CD1c-positive myeloid dendritic cell (primary cell): Measurements from ENCODE around the gene USP17L27.
"Not testable (repeated sequence)": the region's sequence is repeated elsewhere in the genome, so short reads cannot be mapped to it uniquely, and the experiment has no call there.

ENCODE experiments used
- DNase-seq: peaks from one replicate; pipeline ENCODE4 v3.0.0-alpha.2; 2016; ENCODE audit errors: extremely low spot score

The USP17L27 gene, protein sequence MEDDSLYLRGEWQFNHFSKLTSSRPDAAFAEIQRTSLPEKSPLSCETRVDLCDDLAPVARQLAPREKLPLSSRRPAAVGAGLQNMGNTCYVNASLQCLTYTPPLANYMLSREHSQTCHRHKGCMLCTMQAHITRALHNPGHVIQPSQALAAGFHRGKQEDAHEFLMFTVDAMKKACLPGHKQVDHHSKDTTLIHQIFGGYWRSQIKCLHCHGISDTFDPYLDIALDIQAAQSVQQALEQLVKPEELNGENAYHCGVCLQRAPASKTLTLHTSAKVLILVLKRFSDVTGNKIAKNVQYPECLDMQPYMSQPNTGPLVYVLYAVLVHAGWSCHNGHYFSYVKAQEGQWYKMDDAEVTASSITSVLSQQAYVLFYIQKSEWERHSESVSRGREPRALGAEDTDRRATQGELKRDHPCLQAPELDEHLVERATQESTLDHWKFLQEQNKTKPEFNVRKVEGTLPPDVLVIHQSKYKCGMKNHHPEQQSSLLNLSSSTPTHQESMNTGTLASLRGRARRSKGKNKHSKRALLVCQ

DNA sequence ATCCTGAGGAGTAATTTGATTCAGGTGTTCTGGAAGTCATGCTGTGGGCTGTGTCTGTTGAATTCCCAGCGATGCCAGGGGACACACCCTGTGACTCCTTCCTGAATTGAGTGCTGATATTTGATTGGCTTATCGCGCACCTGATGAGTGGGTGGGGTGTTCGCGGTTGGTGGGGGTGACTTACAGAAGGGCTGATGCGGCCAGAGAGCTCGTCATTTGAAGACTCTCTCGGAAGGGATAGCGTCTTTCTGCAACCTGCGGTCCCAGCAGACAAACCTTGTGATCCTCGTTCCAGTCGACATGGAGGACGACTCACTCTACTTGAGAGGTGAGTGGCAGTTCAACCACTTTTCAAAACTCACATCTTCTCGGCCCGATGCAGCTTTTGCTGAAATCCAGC is at the start of gene USP17L27:
Gene USP17L27 (plus strand): TSS at position 301 of the 400 bp plus-strand sequence. CDS start 0 bp downstream, at position 301.
- DNase-seq: not testable (repeated sequence)

DNA sequence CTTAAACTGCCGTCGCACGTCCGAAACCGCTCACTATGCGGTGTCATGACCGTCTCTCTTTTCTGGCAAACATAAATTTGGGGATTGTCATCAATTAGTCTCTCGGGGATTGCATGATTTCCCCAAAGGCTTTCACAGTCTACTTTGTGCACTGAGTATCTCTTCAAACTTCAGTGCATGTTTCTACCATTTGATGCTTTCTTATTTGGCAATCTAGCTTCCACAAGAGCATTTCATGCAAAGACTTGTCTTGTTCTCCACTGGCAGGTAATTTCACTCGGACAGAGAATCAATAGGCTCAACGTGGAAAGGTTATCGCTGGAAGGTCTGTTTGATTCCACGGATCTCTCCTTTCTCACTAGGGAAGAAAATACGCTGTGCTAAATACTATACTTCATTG is 19.8 kb upstream of the USP17L27 start:
- DNase-seq: not testable (repeated sequence)

DNA sequence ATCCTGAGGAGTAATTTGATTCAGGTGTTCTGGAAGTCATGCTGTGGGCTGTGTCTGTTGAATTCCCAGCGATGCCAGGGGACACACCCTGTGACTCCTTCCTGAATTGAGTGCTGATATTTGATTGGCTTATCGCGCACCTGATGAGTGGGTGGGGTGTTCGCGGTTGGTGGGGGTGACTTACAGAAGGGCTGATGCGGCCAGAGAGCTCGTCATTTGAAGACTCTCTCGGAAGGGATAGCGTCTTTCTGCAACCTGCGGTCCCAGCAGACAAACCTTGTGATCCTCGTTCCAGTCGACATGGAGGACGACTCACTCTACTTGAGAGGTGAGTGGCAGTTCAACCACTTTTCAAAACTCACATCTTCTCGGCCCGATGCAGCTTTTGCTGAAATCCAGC is 19.1 kb upstream of the USP17L27 start, which contains the start of gene USP17L24:
Gene USP17L24 (plus strand): TSS at position 301 of the 400 bp plus-strand sequence. CDS start 0 bp downstream, at position 301.
- DNase-seq: not testable (repeated sequence)

DNA sequence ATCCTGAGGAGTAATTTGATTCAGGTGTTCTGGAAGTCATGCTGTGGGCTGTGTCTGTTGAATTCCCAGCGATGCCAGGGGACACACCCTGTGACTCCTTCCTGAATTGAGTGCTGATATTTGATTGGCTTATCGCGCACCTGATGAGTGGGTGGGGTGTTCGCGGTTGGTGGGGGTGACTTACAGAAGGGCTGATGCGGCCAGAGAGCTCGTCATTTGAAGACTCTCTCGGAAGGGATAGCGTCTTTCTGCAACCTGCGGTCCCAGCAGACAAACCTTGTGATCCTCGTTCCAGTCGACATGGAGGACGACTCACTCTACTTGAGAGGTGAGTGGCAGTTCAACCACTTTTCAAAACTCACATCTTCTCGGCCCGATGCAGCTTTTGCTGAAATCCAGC is 14.3 kb upstream of the USP17L27 start, which contains the start of gene USP17L25:
Gene USP17L25 (plus strand): TSS at position 301 of the 400 bp plus-strand sequence. CDS start 0 bp downstream, at position 301.
- not testable (repeated sequence) for DNase-seq

DNA sequence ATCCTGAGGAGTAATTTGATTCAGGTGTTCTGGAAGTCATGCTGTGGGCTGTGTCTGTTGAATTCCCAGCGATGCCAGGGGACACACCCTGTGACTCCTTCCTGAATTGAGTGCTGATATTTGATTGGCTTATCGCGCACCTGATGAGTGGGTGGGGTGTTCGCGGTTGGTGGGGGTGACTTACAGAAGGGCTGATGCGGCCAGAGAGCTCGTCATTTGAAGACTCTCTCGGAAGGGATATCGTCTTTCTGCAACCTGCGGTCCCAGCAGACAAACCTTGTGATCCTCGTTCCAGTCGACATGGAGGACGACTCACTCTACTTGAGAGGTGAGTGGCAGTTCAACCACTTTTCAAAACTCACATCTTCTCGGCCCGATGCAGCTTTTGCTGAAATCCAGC is 9.6 kb upstream of the USP17L27 start, which contains the start of gene USP17L26:
Gene USP17L26 (plus strand): TSS at position 301 of the 400 bp plus-strand sequence. CDS start 0 bp downstream, at position 301.
- not testable (repeated sequence) for DNase-seq

DNA sequence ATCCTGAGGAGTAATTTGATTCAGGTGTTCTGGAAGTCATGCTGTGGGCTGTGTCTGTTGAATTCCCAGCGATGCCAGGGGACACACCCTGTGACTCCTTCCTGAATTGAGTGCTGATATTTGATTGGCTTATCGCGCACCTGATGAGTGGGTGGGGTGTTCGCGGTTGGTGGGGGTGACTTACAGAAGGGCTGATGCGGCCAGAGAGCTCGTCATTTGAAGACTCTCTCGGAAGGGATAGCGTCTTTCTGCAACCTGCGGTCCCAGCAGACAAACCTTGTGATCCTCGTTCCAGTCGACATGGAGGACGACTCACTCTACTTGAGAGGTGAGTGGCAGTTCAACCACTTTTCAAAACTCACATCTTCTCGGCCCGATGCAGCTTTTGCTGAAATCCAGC is 4.8 kb upstream of the USP17L27 start, which contains the start of gene USP17L5:
Gene USP17L5 (plus strand): TSS at position 301 of the 400 bp plus-strand sequence. CDS start 0 bp downstream, at position 301.
- not testable (repeated sequence) for DNase-seq

DNA sequence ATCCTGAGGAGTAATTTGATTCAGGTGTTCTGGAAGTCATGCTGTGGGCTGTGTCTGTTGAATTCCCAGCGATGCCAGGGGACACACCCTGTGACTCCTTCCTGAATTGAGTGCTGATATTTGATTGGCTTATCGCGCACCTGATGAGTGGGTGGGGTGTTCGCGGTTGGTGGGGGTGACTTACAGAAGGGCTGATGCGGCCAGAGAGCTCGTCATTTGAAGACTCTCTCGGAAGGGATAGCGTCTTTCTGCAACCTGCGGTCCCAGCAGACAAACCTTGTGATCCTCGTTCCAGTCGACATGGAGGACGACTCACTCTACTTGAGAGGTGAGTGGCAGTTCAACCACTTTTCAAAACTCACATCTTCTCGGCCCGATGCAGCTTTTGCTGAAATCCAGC is 4.6 kb downstream of the USP17L27 start, which contains the start of gene USP17L28:
Gene USP17L28 (plus strand): TSS at position 301 of the 400 bp plus-strand sequence. CDS start 0 bp downstream, at position 301.
- not testable (repeated sequence) for DNase-seq

DNA sequence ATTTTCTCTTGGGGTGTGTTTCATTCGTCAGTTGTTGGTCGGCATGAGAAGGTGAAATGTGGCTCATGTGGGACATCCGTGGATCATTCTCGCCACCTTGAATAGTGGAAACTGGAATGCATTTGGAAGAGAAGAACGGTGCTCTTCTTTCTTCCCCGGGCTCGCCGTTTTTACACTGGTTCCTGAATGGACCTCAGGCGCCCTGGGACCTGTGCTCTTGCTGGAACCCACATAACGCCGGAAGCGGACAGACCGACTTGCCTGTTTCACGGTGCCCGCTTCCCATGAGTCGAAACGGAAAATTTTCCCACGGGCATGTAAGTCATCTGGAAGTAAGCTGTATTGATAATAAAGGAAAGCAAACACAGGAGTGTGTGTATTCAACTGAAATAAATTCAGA is 6.9 kb downstream of the USP17L27 start:
- DNase-seq: not testable (repeated sequence)

DNA sequence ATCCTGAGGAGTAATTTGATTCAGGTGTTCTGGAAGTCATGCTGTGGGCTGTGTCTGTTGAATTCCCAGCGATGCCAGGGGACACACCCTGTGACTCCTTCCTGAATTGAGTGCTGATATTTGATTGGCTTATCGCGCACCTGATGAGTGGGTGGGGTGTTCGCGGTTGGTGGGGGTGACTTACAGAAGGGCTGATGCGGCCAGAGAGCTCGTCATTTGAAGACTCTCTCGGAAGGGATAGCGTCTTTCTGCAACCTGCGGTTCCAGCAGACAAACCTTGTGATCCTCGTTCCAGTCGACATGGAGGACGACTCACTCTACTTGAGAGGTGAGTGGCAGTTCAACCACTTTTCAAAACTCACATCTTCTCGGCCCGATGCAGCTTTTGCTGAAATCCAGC is 9.4 kb downstream of the USP17L27 start, which contains the start of gene USP17L29:
Gene USP17L29 (plus strand): TSS at position 301 of the 400 bp plus-strand sequence. CDS start 0 bp downstream, at position 301.
- DNase-seq: not testable (repeated sequence)

DNA sequence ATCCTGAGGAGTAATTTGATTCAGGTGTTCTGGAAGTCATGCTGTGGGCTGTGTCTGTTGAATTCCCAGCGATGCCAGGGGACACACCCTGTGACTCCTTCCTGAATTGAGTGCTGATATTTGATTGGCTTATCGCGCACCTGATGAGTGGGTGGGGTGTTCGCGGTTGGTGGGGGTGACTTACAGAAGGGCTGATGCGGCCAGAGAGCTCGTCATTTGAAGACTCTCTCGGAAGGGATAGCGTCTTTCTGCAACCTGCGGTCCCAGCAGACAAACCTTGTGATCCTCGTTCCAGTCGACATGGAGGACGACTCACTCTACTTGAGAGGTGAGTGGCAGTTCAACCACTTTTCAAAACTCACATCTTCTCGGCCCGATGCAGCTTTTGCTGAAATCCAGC is 18.9 kb downstream of the USP17L27 start, which contains the start of gene USP17L30:
Gene USP17L30 (plus strand): TSS at position 301 of the 400 bp plus-strand sequence. CDS start 0 bp downstream, at position 301.
- DNase-seq: not testable (repeated sequence)

DNA sequence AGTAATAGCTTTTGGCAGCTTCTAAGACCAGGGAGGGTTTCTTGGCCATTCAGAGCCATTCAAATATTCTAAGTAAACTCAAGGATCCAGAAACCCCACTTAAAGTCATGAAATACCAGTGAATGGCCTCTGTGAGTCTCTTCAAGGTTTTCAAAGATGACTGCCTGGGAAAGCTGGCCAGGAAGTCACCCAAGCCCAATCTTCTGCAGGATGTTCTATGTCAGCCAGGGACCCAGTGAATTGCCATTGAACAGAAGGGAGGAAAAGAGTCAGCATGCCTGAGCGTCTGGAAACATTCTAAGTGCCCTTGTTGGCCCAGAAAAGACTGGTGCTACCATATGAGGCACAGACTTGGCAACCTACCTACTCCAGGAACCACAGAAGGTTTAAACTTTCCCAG is 35.9 kb downstream of the USP17L27 start:
- not testable (repeated sequence) for DNase-seq

DNA sequence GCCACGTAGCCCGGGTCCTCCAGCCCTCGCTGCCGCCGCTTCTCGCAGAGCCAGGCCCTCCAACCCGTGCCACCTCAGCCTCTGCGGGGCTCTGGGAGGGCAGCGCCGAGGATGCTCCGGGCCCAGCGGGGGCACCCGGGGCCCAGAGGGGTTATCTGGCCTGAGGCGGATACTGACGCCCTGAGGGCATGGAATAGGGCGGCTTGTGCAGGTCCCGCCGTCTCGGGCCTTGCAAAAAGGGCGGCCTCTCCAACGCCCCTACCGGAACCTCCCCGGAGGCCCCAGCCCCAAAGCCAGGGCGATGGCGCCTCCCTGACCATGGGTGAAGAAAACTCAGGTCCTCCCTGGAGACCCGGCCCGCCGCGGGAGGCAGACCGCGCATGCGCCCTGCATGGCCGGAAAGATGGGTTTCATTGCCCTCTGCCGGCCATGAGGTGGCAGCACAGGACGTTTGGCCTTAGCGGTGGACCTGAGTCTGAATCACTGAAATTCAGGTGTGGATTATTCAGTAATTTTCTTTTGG is 37.1 kb downstream of the USP17L27 start:
- not testable (repeated sequence) for DNase-seq

DNA sequence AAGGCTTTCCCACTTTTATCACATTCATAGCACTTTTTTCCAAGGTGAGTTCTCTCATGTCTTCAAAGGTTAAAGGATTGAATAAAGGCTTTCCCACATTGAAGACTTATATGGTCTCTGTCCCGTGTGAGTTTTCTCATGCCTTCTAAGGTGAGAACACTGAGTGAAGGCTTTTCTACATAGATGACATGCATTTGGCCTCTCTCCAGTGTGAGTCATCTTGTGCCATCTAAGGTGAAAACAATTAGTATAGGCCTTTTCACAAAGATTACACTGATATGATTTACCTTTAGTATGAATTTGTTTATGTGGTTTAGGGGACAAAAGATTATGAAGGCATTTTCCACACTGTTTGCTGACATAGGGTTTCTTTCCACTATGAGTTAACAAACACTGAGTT is 40.2 kb downstream of the USP17L27 start:
- DNase-seq: no peak

DNA sequence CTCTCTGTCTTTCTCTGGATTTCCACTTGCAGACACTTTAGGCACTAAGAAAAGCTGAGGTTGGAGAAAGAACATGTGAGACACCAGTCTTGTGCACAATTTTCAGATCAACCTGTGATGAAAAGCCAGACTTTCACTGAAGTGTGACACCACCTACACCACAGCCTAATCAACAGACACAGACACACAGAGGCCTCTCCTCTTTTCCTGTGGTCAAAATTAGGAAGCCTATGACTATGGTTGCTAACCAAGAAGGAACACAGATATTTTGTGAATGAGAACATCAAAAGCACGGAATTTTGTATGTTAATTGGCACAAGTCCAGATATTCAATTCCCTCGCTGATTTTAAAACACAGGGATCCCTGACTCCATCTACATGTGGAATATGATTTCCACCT is 45.1 kb downstream of the USP17L27 start:
- DNase-seq: not testable (repeated sequence)
